ENCODE measurements around the gene ZBED4.
A peak's percentile ranks its signal among the peaks of the same experiment; 100 is the strongest.

The ZBED4 gene

DNA sequence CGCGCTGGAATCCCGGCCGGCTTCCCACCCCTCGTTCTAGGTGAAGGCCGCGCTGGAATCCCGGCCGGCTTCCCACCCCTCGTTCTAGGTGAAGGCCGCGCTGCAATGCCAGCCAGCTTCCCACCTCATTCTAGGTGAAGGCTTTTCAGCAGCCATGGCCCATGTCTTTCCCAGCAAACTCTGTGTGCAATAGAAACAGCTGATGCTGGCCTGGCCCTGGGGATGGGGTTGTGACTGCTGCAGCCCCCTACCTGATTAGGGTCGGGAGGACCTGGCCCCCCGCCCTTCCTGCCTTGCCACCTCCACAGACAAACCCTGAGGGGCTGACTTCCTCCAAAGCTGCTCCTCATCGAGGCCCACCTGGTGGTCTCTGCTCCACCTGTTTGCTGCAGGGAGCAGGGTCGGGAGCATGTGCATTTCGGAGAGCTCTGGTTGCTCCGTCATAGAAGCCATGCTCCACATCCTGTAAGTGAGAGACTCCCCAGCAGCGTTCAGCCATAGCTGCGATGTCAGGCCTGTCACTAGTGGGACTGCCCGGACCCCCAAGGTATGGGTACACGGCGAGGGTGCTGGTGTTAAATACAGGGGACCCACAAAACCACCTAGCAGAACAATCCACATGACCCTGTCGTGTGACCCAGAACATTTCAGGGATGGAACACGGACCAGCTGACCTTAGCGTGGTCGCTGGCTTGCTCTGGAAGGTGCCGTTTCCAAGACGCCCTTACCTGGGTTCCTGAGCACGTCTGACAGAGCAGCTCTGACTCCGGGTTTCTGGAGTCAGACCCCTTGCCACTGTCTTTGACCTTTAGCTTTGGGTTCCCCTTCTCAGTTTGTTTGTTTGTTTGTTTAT lies 3.3 kb downstream of the ZBED4 start:
- DNase-seq: no peak

- no peak for DNase-seq
These were observed 5.2 kb downstream of the ZBED4 start for GRCh38 chr22:49858827-49859226.

- no peak for DNase-seq
These were observed 8.2 kb downstream of the ZBED4 start for GRCh38 chr22:49861642-49862495.

- DNase-seq: no peak
These were observed 8.8 kb downstream of the ZBED4 start for GRCh38 chr22:49862496-49862776.

DNA sequence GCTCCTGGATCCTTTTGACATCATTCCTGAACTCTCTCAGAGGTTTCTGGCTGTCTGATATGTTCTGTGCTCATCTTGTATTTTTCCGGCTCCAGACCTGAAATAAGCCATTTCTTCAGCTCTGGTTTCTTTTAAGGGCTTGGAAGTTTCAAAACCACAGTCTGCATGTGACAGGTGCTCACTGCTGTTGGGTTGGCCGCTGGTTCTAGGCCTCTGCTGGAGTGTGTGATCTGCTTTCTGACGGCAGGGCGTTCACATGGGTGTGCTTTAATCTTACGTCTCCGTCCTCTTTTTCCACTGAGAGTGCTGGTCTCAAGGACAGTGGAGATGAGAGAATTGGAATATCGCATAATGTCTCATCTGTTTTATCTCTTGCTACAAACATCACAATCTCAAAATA lies 10.3 kb downstream of the ZBED4 start:
- DNase-seq: no peak

- DNase-seq: no peak
These were observed 11.5 kb downstream of the ZBED4 start for GRCh38 chr22:49865156-49865555.

GRCh38 chr22:49866134-49866533 lies 12.5 kb downstream of the ZBED4 start:
- no peak for DNase-seq

DNA sequence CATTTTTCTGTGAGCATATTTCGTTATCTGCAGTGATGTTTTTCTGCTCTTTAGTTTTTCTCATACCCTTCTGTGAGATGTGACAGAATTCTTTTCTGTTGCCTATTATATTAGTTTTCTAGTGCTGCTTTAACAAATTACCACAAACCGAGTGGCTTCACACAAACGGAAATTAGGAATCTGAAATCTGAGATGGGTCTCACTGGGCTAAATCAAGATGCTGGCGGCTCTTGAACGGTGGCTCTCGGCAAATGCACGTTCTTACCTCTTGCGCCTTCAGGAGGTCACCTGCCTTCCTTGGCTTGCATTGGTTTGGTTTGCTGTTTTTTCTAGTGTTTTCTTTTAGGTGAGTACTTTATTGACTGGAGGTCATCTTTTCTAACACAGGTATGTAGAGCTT lies 13.0 kb downstream of the ZBED4 start:
- DNase-seq: no peak

DNA sequence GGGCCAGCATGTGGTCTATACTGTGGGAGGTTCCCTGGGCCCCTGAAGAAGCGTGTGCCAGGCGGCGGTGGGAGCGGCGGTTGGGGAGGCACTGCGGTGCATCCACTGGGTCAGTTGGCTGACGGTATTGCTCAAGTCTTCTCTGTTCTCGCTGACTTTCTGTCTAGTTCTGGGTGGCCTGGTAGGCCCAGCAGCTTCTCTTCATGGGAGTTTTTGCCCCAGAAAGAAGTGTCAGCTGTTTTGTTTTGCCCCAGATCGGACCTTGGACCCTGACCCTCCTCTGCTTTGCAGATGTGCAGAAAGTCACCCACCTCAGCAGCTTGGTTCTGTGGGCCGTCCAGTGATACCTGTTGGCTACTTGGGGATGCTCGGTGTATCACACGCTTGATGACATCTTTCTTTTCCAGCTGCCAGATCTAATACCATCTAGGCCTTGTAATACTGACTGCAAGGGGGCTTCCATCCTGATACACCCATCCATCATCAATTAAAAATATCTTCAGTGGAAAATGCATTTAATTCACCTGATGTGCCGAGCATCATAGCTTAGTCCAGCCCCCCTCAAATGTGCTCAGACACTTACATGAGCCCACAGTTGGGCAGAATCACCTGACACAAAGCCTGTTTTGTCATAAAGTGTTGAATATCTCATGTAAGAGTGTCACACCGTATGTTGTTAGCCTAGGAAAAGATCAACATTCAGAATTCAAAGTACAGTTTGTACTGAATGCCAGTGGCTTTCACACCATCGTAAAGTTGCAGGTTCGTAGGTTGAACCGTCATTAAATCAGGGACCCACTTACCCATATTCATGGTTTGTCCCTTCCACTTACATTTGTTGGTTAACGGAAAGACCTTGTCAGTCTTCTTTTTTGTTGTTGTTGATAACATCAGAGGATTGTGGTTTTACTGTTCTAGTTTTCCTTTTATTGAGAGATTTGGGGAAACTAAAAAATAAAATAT lies 13.9 kb downstream of the ZBED4 start:
- no peak for DNase-seq

GRCh38 chr22:49869086-49869830 lies 15.6 kb downstream of the ZBED4 start:
- no peak for DNase-seq

GRCh38 chr22:49869845-49870712 lies 16.4 kb downstream of the ZBED4 start:
- no peak for DNase-seq

GRCh38 chr22:49871482-49871881 lies 17.8 kb downstream of the ZBED4 start:
- DNase-seq: no peak

DNA sequence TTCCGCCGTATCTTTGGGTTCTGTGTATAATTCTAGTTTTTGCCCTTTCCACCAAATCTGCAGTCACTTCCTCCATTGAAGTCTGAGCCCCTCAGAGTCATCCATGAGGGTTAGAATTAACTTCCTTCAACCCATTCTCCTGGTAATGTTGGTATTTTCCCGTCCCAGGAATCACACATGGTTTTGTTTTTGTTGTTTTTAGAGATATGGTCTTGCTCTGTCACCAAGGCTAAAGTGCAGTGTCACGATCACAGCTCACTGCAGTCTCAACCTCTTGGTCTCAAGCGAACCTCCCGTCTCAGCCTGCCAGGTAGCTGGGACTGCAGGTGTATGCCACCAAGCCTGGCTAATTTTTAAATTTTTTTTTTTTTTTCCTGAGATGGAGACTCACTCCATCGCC lies 18.7 kb downstream of the ZBED4 start:
- DNase-seq: no peak

- DNase-seq: no peak
These were observed 19.7 kb downstream of the ZBED4 start for GRCh38 chr22:49873228-49873940.

DNA sequence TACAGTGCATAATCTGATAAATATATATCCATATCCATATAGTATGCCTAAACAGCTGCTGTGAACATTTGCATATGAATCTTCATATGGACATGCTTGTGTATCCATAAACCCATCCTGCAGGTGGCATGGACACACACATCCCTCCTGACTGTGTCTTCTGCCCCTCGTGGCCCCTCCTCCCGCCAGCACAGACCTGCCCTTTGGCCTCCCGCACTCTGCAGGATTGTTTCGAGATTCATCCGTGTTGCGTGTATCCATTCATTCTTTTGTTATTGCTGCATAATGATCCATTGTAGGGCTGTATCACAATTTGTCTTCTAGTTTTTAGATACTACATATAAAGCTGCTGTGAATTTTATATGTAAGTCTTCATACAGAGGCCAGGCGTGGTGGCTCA lies 24.0 kb downstream of the ZBED4 start:
- no peak for DNase-seq

- no peak for DNase-seq
These were observed 24.6 kb downstream of the ZBED4 start for GRCh38 chr22:49878206-49878605.

DNA sequence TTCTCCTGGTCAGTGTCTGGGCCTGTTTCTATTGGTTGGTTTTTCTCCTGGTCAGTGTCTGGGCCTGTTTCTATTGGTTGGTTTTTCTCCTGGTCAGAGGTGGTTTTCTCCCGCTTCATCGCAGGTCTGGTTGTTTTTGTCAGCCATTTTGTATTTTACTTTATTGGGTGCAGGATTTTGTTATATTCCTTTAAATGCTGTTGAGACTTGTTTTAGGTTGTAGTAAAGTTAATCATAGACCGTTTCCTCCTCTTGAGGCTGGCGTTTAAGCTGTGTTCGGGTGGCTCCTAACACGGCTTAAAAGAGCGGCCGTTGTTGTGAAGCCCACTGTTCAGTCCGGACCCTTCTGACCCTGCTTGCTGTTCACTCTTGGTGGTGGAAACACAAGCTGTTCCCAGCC lies 26.2 kb downstream of the ZBED4 start:
- no peak for DNase-seq

GRCh38 chr22:49880281-49880680 lies 26.6 kb downstream of the ZBED4 start:
- DNase-seq: peak; percentile 66

DNA sequence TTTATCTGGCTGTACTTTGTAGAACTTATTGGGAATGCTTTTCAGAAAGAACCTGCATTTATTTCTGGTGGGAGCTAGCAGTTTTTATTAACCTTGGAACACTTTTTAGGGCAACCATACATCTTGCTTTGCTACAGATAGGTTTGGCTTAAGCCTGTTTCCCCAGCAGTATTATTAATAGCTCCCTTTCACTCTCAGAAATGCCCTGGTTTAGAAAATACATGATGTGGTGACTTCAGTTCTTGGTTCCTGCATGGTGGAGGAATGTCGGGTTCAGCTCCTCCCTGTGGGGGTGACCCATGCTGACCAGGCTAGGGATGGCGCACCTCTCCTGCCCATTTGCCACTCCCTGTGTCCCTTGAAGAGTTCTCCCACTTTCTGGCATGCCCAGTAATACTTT lies 28.2 kb downstream of the ZBED4 start:
- no peak for DNase-seq

GRCh38 chr22:49882519-49883293 lies 29.1 kb downstream of the ZBED4 start:
- no peak for DNase-seq
